WERI-Rb-1 (cell line): Measurements from ENCODE around the gene ADGRG7.
"Not testable (repeated sequence)": the region's sequence is repeated elsewhere in the genome, so short reads cannot be mapped to it uniquely, and the experiment has no call there.

Experiments
- DNase-seq: peaks from one replicate; pipeline ENCODE4 v3.0.0-alpha.2; 2020
- H3K27ac ChIP-seq: fragments of 250-450 bp; sonication (Bioruptor Pico); 2 replicates; pipeline ENCODE4 v1.5.1; 2020; ENCODE audit warnings: mild to moderate bottlenecking, moderate library complexity
- H3K27me3 ChIP-seq: fragments of 250-450 bp; sonication (Bioruptor Pico); 2 replicates; pipeline ENCODE4 v1.5.1; 2021; ENCODE audit warnings: mild to moderate bottlenecking, low read depth, moderate library complexity; ENCODE audit not compliant: insufficient read depth, severe bottlenecking
- H3K36me3 ChIP-seq: fragments of 250-450 bp; sonication (Bioruptor Pico); 2 replicates; pipeline ENCODE4 v1.5.1; 2020; ENCODE audit warnings: mild to moderate bottlenecking, moderate library complexity
- H3K4me3 ChIP-seq: 2 replicates; pipeline ENCODE4 v1.5.1; 2011; ENCODE audit warnings: low read depth, mild to moderate bottlenecking, control low read depth, low read length
- H3K9me3 ChIP-seq: fragments of 250-450 bp; sonication (Bioruptor Pico); 2 replicates; pipeline ENCODE4 v1.5.1; 2021; ENCODE audit warnings: mild to moderate bottlenecking, moderate library complexity; ENCODE audit not compliant: severe bottlenecking
- CTCF ChIP-seq: IDR thresholded peaks from 2 replicates; pipeline ENCODE4 v1.5.1; 2011; ENCODE audit warnings: low read depth, mild to moderate bottlenecking, control low read depth, inconsistent platforms, low read length

The ADGRG7 gene

GRCh38 chr3:100650651-100651619 is 41.5 kb downstream of the ADGRG7 start:
- H3K9me3 ChIP-seq, result no peaks in the 10 kb centered on the region
- no peak for TF ChIP-seq CTCF
- no peaks in the 10 kb centered on the region for H3K27me3 ChIP-seq
- H3K27ac ChIP-seq, result no peak overlapping the region
- no peak overlapping the region for H3K4me3 ChIP-seq
- DNase-seq, result no peak
- H3K36me3 ChIP-seq, result no peaks in the 10 kb centered on the region

DNA sequence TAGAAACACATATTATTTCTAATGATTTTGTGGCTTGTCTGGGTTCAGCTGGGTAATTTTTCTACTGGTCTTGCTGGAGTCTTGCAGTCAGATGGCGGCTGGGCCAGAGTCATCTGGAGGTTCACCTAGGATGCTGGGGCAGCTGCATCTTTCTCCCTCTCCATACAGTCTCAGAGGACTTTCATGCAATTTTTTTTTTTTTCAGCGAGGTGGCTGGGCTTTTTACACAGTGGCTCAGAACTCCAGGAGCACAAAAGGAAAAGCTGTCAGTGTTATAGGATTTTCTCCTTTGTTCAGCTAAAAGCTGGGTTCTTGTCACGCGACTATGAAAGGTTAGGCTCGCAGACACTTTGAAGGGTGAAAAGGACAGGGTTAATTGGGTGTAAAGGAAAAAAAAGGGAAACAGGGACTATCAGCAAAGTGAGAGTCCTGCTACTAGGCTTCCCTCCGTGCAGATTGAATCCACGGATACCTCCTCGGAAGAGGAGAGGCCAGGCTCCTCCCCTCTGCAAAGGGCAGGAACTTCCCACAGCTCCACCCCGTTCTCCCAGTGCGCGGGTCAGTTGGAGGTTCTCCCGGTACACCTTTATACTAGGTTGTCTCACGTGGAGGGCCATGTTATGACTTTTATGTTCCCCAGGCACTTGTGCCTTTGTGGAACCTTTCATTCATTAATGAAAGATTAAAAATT is 44.3 kb downstream of the ADGRG7 start:
- TF ChIP-seq CTCF, result no peak
- Histone ChIP-seq H3K27me3 (no peaks in the 10 kb centered on the region), H3K27ac (no peak overlapping the region), H3K36me3 (no peaks in the 10 kb centered on the region), H3K4me3 (no peak overlapping the region), H3K9me3 (no peaks in the 10 kb centered on the region)
- no peak for DNase-seq

DNA sequence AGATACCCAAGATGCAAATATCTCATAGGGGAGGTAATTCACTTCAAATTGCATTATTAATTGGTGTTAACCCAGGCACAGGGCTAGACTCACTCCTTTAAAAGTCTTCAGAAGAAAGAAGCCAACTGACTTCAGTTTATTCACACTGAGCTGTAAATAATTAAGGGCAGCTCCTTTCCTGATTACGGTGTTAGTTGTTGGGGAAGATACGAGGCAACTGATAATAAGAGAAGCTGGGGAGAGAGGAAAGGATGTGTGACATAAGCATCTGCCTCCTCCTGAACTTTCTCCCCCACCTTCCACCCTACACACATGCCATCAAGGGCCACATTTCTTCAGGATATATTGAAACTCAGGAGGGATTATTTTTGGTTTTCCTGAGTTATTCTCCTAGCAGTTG is 47.5 kb downstream of the ADGRG7 start:
- no peaks in the 10 kb centered on the region for H3K9me3 ChIP-seq
- H3K27ac ChIP-seq, result no peak overlapping the region
- H3K36me3 ChIP-seq, result no peaks in the 10 kb centered on the region
- H3K27me3 ChIP-seq, result no peaks in the 10 kb centered on the region
- DNase-seq, result no peak
- no peak overlapping the region for H3K4me3 ChIP-seq
- TF ChIP-seq CTCF, result no peak

GRCh38 chr3:100661294-100661693 is 51.9 kb downstream of the ADGRG7 start:
- H3K27ac ChIP-seq, H3K36me3 ChIP-seq, H3K27me3 ChIP-seq, DNase-seq, H3K4me3 ChIP-seq, H3K9me3 ChIP-seq: not testable (repeated sequence)

DNA sequence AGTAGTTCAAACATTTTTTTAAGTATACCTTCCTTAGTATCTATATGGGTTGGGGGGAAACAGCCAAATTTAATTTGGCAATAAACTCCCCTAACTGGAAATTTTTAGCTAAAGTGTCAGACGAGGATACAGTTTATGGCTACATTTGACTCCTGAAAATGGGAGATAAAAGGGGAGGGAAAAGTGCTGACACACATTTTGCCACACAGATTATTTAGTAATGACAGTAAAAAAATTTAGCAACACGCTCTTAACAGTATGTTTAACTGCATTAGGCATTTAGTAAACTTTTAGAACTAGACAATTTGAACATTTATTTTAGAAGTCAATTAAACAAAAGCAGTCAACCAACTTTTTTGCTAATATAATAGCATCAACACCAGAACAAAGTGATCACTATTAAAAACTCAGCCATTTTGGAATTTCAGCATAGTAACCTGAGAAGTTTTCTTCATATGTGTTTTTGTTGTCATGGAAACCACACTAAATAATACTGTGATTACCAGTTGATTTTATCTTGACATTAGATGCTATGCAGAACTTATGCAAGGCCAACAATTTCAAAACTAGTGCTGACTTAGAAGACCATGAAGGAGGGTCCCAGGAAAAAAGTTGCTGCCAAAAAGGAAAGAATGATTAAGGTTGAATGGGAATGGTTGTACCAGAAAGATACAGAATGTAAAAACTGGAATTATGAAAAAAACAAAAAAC is 52.9 kb downstream of the ADGRG7 start:
- Histone ChIP-seq H3K36me3 (no peaks in the 10 kb centered on the region), H3K4me3 (no peak overlapping the region), H3K27me3 (no peaks in the 10 kb centered on the region), H3K27ac (no peak overlapping the region), H3K9me3 (peaks cover 3% of the 10 kb centered on the region)
- no peak for TF ChIP-seq CTCF
- no peak for DNase-seq

DNA sequence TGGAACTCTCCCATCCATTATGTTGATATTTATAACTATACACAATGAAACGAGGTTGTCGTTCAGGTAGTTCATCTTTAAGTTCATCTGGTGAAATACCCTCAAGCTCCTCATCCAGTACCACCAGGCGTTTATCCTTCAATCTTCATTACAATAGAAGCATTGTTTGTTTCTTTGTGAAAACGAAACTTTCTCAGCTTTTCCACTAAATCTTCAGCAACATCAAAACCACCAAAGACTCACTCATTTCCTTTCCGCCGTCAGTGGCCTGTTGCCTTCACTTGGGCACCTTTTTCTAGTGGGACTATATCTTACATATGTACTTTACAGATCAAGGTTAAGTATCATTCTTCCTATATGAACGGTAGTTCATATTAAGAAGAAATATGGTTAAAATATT is 55.8 kb downstream of the ADGRG7 start:
- Histone ChIP-seq H3K27ac (no peak overlapping the region), H3K4me3 (no peak overlapping the region), H3K36me3 (no peaks in the 10 kb centered on the region), H3K9me3 (peaks cover 5% of the 10 kb centered on the region), H3K27me3 (no peaks in the 10 kb centered on the region)
- no peak for DNase-seq
- TF ChIP-seq CTCF, result no peak

DNA sequence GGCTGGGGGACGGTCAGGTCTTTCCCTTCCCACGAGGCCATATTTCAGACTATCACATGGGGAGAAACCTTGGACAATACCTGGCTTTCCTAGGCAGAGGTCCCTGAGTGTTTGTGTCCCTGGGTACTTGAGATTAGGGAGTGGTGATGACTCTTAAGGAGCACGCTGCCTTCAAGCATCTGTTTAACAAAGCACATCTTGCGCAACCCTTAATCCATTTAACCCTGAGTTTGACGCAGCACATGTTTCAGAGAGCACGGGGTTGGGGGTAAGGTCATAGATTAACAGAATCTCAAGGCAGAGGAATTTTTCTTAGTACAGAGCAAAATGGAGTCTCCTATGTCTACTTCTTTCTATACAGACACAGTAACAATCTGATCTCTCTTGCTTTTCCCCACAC is 57.3 kb downstream of the ADGRG7 start:
- DNase-seq, result peak; percentile 20

DNA sequence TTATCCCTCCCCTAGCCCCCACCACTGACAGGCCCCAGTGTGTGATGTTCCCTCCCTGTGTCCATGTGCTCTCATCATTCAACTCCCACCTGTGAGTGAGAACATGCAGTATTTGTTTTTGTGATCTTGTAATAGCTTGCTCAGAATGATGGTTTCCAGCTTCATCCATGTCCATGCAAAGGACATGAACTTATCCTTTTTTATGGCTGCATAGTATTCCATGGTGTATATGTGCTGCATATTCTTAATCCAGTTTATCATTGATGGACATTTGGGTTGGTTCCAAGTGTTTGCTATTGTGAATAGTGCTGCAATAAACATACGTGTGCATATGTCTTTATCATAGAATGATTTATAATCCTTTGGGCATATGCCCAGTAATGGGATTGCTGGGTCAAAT is 57.9 kb downstream of the ADGRG7 start:
- not testable (repeated sequence) for H3K4me3 ChIP-seq, H3K27me3 ChIP-seq, H3K36me3 ChIP-seq, DNase-seq, H3K9me3 ChIP-seq, H3K27ac ChIP-seq

More for the DNA sequence above, 57.3 kb downstream of the ADGRG7 start:
- H3K27me3 ChIP-seq, H3K27ac ChIP-seq, H3K9me3 ChIP-seq, H3K4me3 ChIP-seq, H3K36me3 ChIP-seq: not testable (repeated sequence)
